Spleen (tissue), 7 donors: ENCODE results near the gene NKX6-2.

Experiments
- POLR2A ChIP-seq, 3 donors: fragments of 450-650 bp; IDR thresholded peaks; one replicate each; pipeline ENCODE4 v1.5.1; 2017; ENCODE audit warnings: antibody characterized with exemption in 3 of 3, mild to moderate bottlenecking in 1 of 3
- POLR2AphosphoS5 ChIP-seq, 3 donors: sonication (generic); formaldehyde crosslinking; IDR thresholded peaks; one replicate each; pipeline ENCODE4 v1.5.1; 2017; ENCODE audit warnings: antibody characterized with exemption in 3 of 3
- TF ChIP-seq, protein P1 (sequence below), 11 experiments: fragments of 200-600 bp in 7 of 11; fragments of 450-650 bp in 4 of 11; sonication (generic) in 4 of 11; IDR thresholded peaks in 8 of 11; conservative IDR thresholded peaks in 3 of 11; 1 replicate in 7 of 11; 2 replicates in 4 of 11; pipeline versions ENCODE4 v1.4.0 to v1.8.0; 2016 to 2021; ENCODE audit warnings: antibody characterized with exemption in 11 of 11, inconsistent platforms in 4 of 11, mild to moderate bottlenecking in 1 of 11
- donor health status: DM: no; HTN: no; CAD: no; lungs with moderate emphysema.
- donor health status: DM: no; HTN: no; CAD: no.
- donor health status: DM: no; HTN: no; CAD: no.

DNA sequence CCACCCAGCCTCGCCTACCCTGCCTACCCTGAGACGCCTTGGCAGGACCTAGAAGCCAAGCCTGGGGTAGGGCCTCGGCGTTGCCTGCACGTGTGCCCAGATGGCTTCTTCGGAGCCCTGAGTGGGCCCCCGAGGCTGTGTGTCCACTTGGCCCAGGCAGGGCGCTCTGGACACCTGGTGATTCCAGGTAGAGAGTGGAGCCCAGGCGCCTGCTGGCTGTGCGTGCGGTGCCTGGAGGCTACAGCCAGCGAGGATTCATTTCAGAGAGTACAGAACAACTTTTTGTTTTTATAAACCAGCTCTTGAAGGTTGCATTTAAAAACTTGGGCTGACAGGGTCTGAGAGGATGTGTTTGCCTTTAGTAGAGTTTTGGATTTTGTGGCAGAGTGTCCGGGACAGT, 40.0 kb downstream of the NKX6-2 start:
- TF ChIP-seq, protein P1, sequence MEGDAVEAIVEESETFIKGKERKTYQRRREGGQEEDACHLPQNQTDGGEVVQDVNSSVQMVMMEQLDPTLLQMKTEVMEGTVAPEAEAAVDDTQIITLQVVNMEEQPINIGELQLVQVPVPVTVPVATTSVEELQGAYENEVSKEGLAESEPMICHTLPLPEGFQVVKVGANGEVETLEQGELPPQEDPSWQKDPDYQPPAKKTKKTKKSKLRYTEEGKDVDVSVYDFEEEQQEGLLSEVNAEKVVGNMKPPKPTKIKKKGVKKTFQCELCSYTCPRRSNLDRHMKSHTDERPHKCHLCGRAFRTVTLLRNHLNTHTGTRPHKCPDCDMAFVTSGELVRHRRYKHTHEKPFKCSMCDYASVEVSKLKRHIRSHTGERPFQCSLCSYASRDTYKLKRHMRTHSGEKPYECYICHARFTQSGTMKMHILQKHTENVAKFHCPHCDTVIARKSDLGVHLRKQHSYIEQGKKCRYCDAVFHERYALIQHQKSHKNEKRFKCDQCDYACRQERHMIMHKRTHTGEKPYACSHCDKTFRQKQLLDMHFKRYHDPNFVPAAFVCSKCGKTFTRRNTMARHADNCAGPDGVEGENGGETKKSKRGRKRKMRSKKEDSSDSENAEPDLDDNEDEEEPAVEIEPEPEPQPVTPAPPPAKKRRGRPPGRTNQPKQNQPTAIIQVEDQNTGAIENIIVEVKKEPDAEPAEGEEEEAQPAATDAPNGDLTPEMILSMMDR (IDR thresholded peaks at IDR 0.05 in 8 of 11, conservative IDR thresholded peaks at IDR 0.05 in 3 of 11): no peak
- TF ChIP-seq POLR2A (IDR thresholded peaks at IDR 0.05) (no peak), POLR2AphosphoS5 (IDR thresholded peaks at IDR 0.05) (no peak)
